Measurements from ENCODE around the gene ULK2.
"Not testable (repeated sequence)": the region's sequence is repeated elsewhere in the genome, so short reads cannot be mapped to it uniquely, and the experiment has no call there.

ULK2 gene

DNA sequence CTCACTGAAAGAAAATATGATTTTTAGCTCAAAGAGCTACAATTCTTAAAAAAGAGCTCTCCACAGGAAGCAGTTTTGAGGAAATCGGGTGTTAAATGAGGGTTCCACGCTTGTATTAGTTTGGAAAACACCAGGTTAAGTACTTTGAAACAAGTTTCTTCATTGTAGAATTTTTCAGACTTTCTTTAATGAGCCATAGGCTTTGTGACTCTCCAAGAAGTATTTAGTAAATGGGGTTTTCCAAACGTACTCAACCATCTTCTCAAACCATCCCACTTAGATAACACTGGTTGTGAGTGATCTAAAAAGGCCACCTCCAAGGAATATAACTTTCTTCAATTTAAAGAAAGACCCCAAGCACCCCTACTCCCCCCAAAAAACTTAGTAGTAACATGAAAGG lies 2.7 kb downstream of the ULK2 start:
- no peak for DNase-seq (ENCODE audit: low spot score)

DNA sequence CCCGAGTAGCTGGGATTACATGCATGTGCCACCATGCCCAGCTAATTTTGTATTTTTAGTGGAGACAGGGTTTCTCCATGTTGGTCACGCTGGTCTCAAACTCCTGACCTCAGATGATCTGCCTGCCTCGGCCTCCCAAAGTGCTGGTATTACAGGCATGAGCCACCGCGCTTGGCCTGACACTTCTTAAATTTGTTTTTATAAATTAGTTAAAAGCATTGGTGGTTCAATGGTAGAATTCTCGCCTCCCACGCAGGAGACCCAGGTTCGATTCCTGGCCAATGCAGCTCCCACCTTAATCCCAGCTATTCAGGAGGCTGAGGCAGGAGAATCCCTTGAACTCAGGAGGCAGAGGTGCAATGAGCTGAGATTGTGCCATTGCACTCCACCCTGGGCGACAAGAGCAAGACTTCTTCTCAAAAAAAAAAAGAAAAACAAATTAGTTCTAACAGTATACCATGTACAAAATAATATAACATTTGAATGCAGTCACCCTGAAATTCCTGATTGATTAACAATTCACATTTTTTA lies 7.0 kb downstream of the ULK2 start:
- DNase-seq (ENCODE audit: low spot score): not testable (repeated sequence)

DNA sequence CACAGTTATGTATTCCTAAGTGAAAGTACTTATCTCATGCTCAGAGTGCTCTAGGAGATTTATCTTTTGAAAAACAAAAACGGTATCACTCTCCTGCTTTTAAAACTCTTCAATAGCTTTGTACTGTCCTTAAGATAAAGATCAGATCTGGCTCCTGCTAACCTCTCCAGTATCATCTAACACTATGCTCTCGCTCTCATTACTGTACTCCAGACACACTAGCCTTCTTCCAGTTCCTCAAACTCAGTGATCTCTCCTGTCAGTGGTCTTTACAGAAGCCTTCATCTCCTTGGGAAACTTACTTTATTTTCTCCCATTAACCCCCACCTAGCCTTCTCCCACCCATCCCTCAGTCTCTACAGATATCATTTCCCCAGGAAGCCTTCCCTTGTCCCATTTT lies 10.1 kb downstream of the ULK2 start:
- DNase-seq (ENCODE audit: low spot score): no peak

- no peak for DNase-seq (ENCODE audit: low spot score)
These were observed 33.8 kb downstream of the ULK2 start for GRCh38 chr17:19833914-19834313.

DNA sequence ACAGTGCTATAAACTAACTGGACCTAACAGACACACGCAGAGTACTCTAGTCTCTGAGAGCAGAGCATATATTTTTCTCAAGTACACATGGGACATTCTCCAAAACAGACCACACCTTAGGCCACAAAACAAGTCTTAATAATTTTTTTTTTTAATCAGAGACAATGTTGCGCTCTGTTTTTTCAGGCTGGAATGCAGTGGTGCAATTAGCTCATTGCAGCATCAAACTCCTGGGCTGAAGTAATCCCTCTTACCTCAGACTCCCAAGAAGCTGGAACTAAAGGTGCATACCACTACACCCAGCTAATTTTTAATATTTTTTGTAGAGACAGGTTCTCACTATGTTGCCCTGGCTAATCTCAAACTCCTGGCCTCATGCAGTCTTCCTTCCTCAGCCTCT lies 37.7 kb downstream of the ULK2 start:
- no peak for DNase-seq (ENCODE audit: low spot score)

- DNase-seq (ENCODE audit: low spot score): no peak
These were observed 55.3 kb downstream of the ULK2 start for GRCh38 chr17:19812407-19812806.

- DNase-seq (ENCODE audit: low spot score): peak; percentile 27
These were observed 62.7 kb downstream of the ULK2 start for GRCh38 chr17:19805006-19805405.

- DNase-seq (ENCODE audit: low spot score): no peak
These were observed 67.2 kb downstream of the ULK2 start for GRCh38 chr17:19800571-19800970.

- DNase-seq (ENCODE audit: low spot score): no peak
These were observed 67.9 kb downstream of the ULK2 start for GRCh38 chr17:19799796-19800195.

DNA sequence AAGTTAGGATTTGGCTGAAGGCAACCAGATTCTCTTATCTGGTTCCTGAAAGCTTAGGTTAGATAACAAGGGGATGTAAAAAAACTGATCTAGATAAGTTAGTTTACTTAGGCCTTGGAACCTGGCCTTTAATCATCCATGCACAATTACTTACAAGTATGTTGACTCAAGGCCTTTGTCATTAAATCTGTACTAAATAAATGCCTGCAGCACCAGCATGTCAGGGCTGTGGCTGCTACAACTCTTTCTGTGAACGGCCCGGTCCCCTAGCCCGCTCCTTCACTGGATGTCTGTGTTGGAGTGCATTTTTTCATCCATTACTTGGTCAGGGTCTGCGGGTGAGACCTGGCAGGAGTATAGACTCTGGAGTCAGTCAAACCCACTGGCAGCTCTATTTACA lies 71.3 kb downstream of the ULK2 start:
- no peak for DNase-seq (ENCODE audit: low spot score)

DNA sequence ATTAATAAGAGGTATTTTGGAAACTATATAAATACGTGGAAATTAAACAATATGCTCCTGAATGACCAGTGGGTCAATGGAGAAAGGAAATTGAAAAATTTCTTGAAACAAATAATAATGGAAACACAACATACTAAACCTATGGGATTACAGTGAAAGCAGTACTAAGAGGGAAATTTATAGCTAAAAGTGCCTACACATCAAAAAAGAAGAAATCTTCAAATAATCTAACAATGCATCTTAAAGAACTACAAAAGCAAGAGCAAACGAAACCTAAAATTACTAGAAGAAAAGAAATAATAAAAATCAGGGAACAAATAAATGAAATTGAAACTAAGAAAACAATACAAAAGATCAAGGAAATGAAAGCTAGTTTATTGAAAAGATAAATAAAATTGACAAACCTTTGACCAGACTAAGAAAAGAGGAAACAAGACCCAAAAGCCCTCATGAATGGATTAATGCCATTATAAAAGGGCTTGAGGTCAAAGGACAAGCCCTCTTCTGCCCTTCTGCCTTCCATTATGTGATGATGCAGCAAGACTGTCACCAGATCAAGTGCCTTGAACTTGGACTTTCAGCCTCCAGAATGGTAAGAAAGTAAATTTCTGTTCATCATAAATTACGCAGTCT lies 75.7 kb downstream of the ULK2 start:
- no peak for DNase-seq (ENCODE audit: low spot score)

- no peak for DNase-seq (ENCODE audit: low spot score)
These were observed 79.9 kb downstream of the ULK2 start for GRCh38 chr17:19787733-19788357.

- DNase-seq (ENCODE audit: low spot score): no peak
These were observed 81.9 kb downstream of the ULK2 start for GRCh38 chr17:19785854-19786253.

- no peak for DNase-seq (ENCODE audit: low spot score)
These were observed 86.0 kb downstream of the ULK2 start for GRCh38 chr17:19781488-19782458.

- no peak for DNase-seq (ENCODE audit: low spot score)
These were observed 86.9 kb downstream of the ULK2 start for GRCh38 chr17:19780846-19781245.

GRCh38 chr17:19773534-19773933 lies 94.2 kb downstream of the ULK2 start:
- no peak for DNase-seq (ENCODE audit: low spot score)

GRCh38 chr17:19771971-19772630 lies 95.6 kb downstream of the ULK2 start:
- no peak for DNase-seq (ENCODE audit: low spot score)

- DNase-seq (ENCODE audit: low spot score): no peak
These were observed 96.6 kb downstream of the ULK2 start for GRCh38 chr17:19770985-19771735.

DNA sequence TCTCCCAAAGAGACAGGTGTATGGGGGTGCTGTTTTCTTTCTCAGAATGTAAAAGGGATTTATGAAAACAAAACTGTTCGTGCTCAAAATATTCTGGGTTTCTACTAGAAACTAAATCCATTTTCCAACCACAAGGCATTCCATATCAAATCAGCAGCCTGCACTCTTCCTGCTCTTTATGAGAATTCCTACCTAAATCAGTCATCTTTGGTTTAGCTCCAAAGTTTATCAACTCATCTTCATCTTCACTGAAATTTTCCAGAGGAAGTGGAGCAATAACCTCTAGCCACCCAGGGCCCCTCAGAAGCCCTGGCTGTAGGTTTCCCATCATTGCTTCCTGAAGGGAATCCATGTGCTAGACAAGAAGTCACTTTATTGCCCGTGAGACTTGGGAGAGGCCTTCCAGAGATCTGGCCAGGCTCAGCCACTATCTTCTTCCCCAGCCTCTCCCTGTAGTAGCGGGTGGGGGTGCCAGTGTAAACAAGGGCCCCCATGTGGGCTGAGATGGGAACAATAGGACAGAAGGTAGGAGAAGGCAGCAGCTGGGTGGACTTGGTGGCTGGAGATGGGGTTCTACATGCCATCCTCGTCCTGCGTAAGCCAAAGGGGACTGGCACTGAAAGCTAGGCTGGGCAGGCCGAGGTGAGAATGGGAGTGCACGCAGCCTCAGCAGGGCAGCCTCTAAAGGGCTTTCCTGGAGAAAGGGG lies 97.6 kb downstream of the ULK2 start:
- peak; percentile 75 for DNase-seq (ENCODE audit: low spot score)

DNA sequence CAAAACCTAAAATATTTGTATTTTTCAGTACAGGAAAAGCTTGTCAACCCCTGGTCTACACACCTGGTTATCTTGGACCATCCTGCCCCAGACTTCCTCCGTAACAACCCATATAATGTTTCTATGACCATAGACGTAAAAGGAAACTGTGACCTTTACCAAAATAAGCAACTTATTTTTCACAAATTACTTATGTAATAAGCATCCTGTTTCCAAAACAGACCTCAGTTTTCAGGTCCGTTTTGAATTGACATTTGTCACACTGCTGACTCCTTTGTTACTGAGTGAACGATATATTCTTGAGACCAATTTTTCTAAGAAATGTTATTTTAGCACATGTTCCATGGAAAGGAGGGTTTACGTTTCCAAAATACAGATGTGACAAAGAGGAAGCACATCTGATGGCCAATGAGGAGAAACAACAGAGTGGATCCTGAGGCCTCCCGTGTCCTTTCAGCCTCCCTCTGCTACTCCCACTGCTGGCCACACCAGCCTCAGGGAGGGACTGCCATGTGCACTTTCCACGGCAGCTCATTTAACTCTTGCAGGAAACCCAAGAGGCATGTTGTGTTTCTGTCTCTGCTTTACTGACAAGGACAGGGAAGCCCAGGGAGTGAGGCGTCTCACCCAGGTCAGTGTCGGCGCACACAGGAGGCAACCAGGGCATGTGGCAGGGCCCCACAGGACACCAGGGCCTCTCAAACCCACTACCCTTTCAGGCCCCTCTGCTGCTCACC lies 99.5 kb downstream of the ULK2 start:
- no peak for DNase-seq (ENCODE audit: low spot score)

Measured in GM03348 (cell line).